ENCODE measurements around the gene PLS3. TPM values are rescaled to one million over a fixed set of nuclear protein-coding genes. Genes with fewer than 3 reads are reported as not detected.
"Not testable (repeated sequence)": the region's sequence is repeated elsewhere in the genome, so short reads cannot be mapped to it uniquely, and the experiment has no call there.

Gene PLS3
- total and polyA plus RNA-seq, 2 of the 4 experiments (the other 2 are of a cell fraction) = 158 to 252 TPM

DNA sequence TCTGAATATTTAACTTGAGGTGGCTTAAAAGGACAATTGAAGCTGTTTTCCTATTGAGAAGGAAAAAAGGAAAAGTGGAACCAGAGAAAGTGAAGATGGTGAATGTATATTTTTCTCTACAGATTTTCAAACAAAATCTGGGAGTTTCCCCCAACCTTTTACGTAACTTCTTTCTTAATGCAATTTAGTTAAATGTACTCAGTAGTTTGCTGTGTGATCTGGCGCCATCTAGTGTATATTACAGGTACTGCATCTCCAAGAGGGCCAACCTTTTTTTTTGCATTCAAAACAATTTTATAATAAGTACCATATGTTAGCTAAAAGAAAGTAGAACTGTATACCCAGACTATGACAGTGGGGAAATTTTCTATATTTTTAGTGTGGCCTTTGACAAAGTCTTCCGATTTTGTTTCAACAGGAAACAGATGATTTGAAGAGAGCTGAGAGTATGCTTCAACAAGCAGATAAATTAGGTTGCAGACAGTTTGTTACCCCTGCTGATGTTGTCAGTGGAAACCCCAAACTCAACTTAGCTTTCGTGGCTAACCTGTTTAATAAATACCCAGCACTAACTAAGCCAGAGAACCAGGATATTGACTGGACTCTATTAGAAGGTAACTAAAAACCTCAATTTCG is 82.0 kb downstream of the PLS3 start (continued):
- TF ChIP-seq SMC3 (IDR thresholded peaks at IDR 0.05; ENCODE audit: low read depth, low read length) = peak; percentile 79

DNA sequence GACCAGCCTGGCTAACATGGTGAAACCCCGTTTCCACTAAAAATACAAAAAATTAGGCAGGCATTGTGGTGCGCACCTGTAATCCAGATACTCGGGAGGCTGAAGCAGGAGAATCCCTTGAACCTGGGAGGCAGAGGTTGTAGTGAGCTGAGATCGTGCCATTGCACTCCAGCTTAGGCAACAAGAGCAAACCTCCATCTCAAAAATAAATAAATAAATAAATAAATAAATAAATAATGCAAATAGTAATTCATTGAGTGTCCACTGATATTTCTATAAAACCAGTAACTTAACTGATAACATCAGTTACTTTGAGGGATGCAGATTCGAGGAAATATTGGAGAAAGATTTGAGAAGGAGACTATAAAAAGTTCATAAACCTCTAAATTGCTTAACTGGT is 83.4 kb downstream of the PLS3 start:
- H2BK20ac ChIP-seq (ENCODE audit: low read depth, low read length); H2AFZ ChIP-seq (replicated peaks; ENCODE audit: low read length, poor library complexity); H2BK120ac ChIP-seq (ENCODE audit: low read depth, low read length); POLR2A ChIA-PET (ENCODE audit: unreplicated experiment); H4K8ac ChIP-seq (ENCODE audit: low read depth in 2 of 2, low read length in 2 of 2); H3K79me1 ChIP-seq (ENCODE audit: low read depth in 1 of 2, low read length in 2 of 2); H4K5ac ChIP-seq (ENCODE audit: low read depth, low read length); H3K4me1 ChIP-seq (ENCODE audit: control insufficient read depth, insufficient read depth, low read length); CTCF ChIA-PET; H3K9me3 ChIP-seq (ENCODE audit: control insufficient read depth, insufficient read depth, low read length); H3K36me3 ChIP-seq (ENCODE audit: control insufficient read depth, insufficient read depth, low read length); H3K23ac ChIP-seq (ENCODE audit: low read depth, low read length); H3K9me1 ChIP-seq (ENCODE audit: insufficient read depth, low read length); H3K4me3 ChIP-seq (ENCODE audit: insufficient read depth, low read depth, low read length); DNase-seq; H3K27ac ChIP-seq (ENCODE audit: insufficient read depth, low read length); H4K20me1 ChIP-seq (ENCODE audit: insufficient read depth, low read length); H3K18ac ChIP-seq (ENCODE audit: low read depth, low read length); H3K14ac ChIP-seq (replicated peaks; ENCODE audit: low read depth, low read length); H3K27me3 ChIP-seq (ENCODE audit: control insufficient read depth, insufficient read depth, low read length); BruUV-seq (replicated peaks); H3K4ac ChIP-seq (ENCODE audit: low read depth, low read length); H2AK5ac ChIP-seq (ENCODE audit: low read depth, low read length); H2BK5ac ChIP-seq (ENCODE audit: low read depth, low read length, poor library complexity, severe bottlenecking); H3K4me2 ChIP-seq (ENCODE audit: low read depth, low read length); dilution Hi-C loops (cut with HindIII; ENCODE audit: low sequenced_read_pairs, unreplicated experiment); H4K91ac ChIP-seq (ENCODE audit: insufficient read depth, low read depth, low read length); H2AK9ac ChIP-seq (replicated peaks; ENCODE audit: low read depth, low read length, poor library complexity); ATAC-seq (ENCODE audit: low read depth); H3K56ac ChIP-seq (ENCODE audit: extremely low read depth, insufficient read depth, low read length); H2BK15ac ChIP-seq (ENCODE audit: low read depth, low read length); H3K9ac ChIP-seq (ENCODE audit: low read depth, low read length): not testable (repeated sequence)
- no CpG with 5 or more reads among the region's 5 CpGs for WGBS, 2 experiments (ENCODE audit: extremely low coverage in 2 of 2, insufficient read length in 1 of 2)
- intact Hi-C loops (cut with micrococcal nuclease) = loop anchor here (5.0 kb wide), 1 partner anchor 62 kb away; no protein-coding TSS in a partner anchor
- in situ Hi-C loops (cut with MboI; ENCODE audit: low sequenced_read_pairs) = loop anchor here (5.0 kb wide), 1 partner anchor 312 kb away; no protein-coding TSS in a partner anchor

All from IMR-90 (cell line).